Fibroblast of upper back skin (primary cell): ENCODE results near the gene AGBL1.
A peak's percentile ranks its signal among the peaks of the same experiment; 100 is the strongest.

Experiments used
- DNase-seq: peaks from one replicate; pipeline ENCODE4 v3.0.0-alpha.2; 2013

The AGBL1 gene

GRCh38 chr15:86756688-86757087 lies 677.0 kb downstream of the AGBL1 start:
- no peak for DNase-seq

- DNase-seq: peak; percentile 2
These were observed 680.3 kb downstream of the AGBL1 start for GRCh38 chr15:86759800-86760523.

GRCh38 chr15:86762874-86763273 lies 683.2 kb downstream of the AGBL1 start:
- DNase-seq: no peak

- no peak for DNase-seq
These were observed 684.4 kb downstream of the AGBL1 start for GRCh38 chr15:86764021-86764420.

GRCh38 chr15:86765281-86765680 lies 685.6 kb downstream of the AGBL1 start:
- no peak for DNase-seq

- DNase-seq: no peak
These were observed 692.8 kb downstream of the AGBL1 start for GRCh38 chr15:86772369-86773059.

GRCh38 chr15:86773736-86774135 lies 694.1 kb downstream of the AGBL1 start:
- no peak for DNase-seq

- DNase-seq: no peak
These were observed 696.5 kb downstream of the AGBL1 start for GRCh38 chr15:86776145-86776544.

GRCh38 chr15:86796521-86796920 lies 716.9 kb downstream of the AGBL1 start:
- no peak for DNase-seq

- no peak for DNase-seq
These were observed 717.5 kb downstream of the AGBL1 start for GRCh38 chr15:86797135-86797534.

GRCh38 chr15:86799226-86799625 lies 719.6 kb downstream of the AGBL1 start:
- no peak for DNase-seq

GRCh38 chr15:86802244-86802643 lies 722.6 kb downstream of the AGBL1 start:
- DNase-seq: no peak

- DNase-seq: no peak
These were observed 724.7 kb downstream of the AGBL1 start for GRCh38 chr15:86804406-86804805.

GRCh38 chr15:86810329-86810728 lies 730.7 kb downstream of the AGBL1 start:
- no peak for DNase-seq

- no peak for DNase-seq
These were observed 734.2 kb downstream of the AGBL1 start for GRCh38 chr15:86813892-86814291.

GRCh38 chr15:86829245-86829644 lies 749.6 kb downstream of the AGBL1 start:
- no peak for DNase-seq

GRCh38 chr15:86830304-86830703 lies 750.6 kb downstream of the AGBL1 start:
- no peak for DNase-seq

GRCh38 chr15:86833595-86833994 lies 753.9 kb downstream of the AGBL1 start:
- no peak for DNase-seq

- DNase-seq: no peak
These were observed 754.6 kb downstream of the AGBL1 start for GRCh38 chr15:86834115-86834863.

GRCh38 chr15:86837294-86838061 lies 757.8 kb downstream of the AGBL1 start:
- DNase-seq: peak; percentile 13

GRCh38 chr15:86839502-86839901 lies 759.8 kb downstream of the AGBL1 start:
- DNase-seq: no peak

GRCh38 chr15:86840996-86841395 lies 761.3 kb downstream of the AGBL1 start:
- no peak for DNase-seq

- no peak for DNase-seq
These were observed 762.5 kb downstream of the AGBL1 start for GRCh38 chr15:86842199-86842598.
